GM23248 (cell line): ENCODE data around the gene MSX2.

Source experiments
- EZH2 ChIP-seq: fragments of 200-600 bp; sonication (generic); IDR thresholded peaks from 2 replicates; pipeline ENCODE4 v1.6.1; 2018; ENCODE audit warnings: antibody characterized with exemption, mild to moderate bottlenecking; ENCODE audit not compliant: insufficient read depth, poor library complexity, severe bottlenecking
- EZH2phosphoT487 ChIP-seq: fragments of 200-600 bp; sonication (generic); IDR thresholded peaks from 2 replicates; pipeline ENCODE4 v1.6.1; 2018; ENCODE audit warnings: antibody characterized with exemption, moderate library complexity, mild to moderate bottlenecking, low read depth; ENCODE audit not compliant: insufficient read depth

- TF ChIP-seq EZH2 (no peak), EZH2phosphoT487 (no peak)
Measured at GRCh38 chr5:174744896-174745295, 20.5 kb downstream of the MSX2 start.
